Subcutaneous adipose tissue (tissue), 4 donors: Measurements from ENCODE around the gene LSMEM2. TPM values are rescaled to one million over a fixed set of nuclear protein-coding genes. Genes with fewer than 3 reads are reported as not detected.

ENCODE experiments used
- CTCF ChIP-seq: fragments of 450-650 bp; IDR thresholded peaks from one replicate; pipeline ENCODE4 v1.5.1; 2016; ENCODE audit warnings: low read depth, mild to moderate bottlenecking, control low read depth, antibody characterized with exemption, moderate library complexity
- total RNA-seq, 4 donors: library from RNA; depleted of rRNA; stranded (reverse); fragments of >200 nt; gene quantifications; one replicate each; pipeline ENCODE4 v1.1.0, GENCODE V29; 2016

The LSMEM2 gene
- total RNA-seq, 4 donors from 2014 or later = not detected

DNA sequence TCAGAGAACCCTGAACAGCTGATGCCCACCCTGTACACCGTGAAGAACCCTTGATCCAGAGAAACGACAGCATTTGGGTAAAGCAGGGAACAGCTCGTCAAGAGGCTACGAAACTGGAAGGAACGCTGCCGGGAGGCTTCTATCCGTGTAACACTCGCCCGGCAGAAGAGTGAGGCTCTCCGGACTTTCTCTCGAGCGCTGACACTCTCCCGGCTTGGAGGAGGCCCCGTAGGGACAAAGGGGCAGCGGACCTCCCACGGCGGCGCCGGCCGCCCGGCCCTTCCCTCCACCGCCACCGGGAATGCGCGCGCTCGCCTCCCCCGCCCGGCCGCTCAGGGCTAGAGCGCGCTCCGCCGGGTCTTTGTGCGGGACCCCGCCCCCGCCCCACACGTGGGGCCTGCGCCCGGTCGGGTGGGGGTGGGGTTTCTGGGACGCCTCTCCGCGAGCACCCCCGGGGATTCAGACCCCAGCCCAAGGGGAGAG lies 42.0 kb downstream of the LSMEM2 start:
- no peak for TF ChIP-seq CTCF

DNA sequence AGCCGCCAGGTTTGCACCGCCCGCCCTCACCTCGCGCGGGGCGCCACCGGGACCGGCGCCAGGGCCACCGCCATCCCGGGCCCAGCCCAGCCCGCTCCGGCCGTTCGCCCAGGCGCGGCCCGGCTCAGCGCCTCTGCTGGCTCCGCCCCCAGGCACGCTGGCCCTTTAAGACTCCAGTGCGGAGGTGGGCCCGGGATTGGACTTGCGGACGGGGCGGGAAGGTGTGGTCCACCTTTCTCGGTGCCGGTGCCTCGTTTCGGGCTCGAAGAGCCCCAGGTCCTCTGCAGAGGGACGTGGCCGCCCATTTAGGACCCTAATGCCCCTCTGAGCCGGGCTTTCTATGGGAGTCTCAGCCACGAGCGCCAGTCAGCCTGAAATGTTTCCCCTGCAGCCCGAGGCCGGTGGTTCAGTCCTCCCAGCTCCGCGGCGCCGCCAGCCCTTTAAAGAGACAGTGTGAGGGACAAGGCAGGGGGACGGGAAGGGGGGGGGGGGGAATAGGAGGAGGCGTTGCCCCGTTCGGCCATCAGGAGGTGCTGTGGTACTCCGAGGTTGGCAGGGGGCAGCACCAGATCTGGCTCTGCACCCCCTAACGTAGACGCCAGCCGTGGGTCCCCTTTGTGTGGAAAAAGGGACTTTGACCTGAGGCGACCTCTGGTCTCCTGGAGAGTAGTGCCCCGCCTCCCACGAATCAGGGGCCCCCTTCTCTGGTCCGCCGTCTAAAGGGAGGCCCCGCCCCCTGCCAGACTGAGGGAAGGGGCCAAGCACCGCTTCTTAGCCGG lies 42.6 kb downstream of the LSMEM2 start:
- TF ChIP-seq CTCF = no peak

- TF ChIP-seq CTCF = no peak
Observed at GRCh38 chr3:50322115-50322385, 43.2 kb downstream of the LSMEM2 start.

DNA sequence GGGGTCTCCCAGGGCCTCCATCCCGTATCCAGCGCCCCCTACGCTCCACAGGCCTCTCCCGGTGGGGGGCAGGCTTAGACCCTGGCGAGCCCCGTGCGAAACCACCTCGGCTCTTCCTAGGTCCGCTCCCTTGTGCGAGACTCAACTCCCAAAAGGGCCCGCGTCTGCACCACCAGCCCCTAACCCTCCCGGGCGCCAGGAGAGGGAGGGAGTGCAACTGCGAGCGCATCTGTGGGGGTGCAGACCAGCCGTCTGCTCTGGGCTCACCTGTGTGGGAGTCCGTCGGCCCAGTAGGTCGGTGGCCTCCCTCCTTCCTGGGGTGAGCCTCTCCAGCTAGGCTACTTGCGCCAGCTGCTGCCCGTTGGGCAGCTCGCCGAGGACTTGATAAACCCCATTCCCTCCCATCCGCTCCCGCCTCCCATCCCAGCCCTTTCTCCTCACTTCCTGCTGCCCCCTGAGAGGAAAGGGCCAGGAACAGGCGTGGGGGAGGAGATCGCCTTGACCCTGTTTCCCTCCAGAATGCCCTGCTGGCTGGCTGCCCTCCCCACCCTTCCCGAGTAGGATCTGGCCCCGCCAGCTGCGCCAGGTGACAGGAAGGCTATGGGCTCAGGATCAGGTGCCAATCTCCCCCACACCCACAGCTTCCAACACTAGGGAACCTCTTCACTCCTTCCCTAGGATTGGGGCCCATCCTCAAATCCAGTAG lies 43.7 kb downstream of the LSMEM2 start, which contains the start of gene HYAL2:
Gene HYAL2 (minus strand): TSS at position 360 of the 706 bp plus-strand sequence. CDS start 2,256 bp downstream, outside the sequence.
- TF ChIP-seq CTCF = no peak

- TF ChIP-seq CTCF = no peak
Observed at GRCh38 chr3:50323092-50323600, 44.3 kb downstream of the LSMEM2 start.

- no peak for TF ChIP-seq CTCF
Observed at GRCh38 chr3:50323614-50324199, 44.8 kb downstream of the LSMEM2 start.
